ENCODE measurements around the gene RND1.

The RND1 gene

DNA sequence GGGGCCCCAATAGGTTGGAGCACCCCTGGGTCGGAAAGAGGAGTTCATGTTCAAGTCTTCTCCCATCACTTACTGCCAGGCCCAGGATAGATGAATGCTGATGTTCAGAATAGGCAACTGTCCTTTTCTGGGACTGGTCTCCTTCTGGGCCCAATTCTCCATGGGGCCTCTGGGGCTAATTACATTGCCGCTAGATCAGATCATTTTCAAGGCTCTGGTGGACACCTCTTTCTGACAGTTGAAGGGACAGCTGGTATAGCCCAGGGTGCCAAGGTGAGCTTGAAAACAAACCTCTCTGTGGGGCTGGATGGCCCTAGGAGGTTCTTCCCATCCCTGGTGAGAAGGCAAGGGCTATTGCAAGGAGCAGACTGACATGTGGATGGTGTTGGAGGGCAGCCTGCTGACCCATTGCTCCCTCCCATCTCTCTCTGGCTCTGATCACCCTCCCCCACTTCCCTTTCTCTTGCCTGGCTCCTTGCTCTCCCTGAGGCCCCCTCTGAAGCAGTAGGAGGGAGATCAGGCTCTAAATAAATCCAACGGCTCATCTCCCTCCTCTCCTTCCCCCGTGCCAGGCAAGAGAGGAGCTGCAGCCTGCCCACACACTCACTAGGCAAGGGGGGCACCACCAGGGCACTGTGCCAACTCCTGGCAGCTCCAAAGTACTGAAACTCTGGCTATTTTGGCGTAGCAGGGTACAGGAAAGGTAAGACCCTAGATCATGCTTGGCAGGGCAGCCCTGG is 45.5 kb downstream of the RND1 start:
- DNase-seq (ENCODE audit: low read depth) = no peak
- H3K4me3 ChIP-seq (ENCODE audit: low read length) = no peak overlapping the region
- TF ChIP-seq, protein P1, sequence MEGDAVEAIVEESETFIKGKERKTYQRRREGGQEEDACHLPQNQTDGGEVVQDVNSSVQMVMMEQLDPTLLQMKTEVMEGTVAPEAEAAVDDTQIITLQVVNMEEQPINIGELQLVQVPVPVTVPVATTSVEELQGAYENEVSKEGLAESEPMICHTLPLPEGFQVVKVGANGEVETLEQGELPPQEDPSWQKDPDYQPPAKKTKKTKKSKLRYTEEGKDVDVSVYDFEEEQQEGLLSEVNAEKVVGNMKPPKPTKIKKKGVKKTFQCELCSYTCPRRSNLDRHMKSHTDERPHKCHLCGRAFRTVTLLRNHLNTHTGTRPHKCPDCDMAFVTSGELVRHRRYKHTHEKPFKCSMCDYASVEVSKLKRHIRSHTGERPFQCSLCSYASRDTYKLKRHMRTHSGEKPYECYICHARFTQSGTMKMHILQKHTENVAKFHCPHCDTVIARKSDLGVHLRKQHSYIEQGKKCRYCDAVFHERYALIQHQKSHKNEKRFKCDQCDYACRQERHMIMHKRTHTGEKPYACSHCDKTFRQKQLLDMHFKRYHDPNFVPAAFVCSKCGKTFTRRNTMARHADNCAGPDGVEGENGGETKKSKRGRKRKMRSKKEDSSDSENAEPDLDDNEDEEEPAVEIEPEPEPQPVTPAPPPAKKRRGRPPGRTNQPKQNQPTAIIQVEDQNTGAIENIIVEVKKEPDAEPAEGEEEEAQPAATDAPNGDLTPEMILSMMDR (conservative IDR thresholded peaks at IDR 0.05; ENCODE audit: low read length) = no peak

DNA sequence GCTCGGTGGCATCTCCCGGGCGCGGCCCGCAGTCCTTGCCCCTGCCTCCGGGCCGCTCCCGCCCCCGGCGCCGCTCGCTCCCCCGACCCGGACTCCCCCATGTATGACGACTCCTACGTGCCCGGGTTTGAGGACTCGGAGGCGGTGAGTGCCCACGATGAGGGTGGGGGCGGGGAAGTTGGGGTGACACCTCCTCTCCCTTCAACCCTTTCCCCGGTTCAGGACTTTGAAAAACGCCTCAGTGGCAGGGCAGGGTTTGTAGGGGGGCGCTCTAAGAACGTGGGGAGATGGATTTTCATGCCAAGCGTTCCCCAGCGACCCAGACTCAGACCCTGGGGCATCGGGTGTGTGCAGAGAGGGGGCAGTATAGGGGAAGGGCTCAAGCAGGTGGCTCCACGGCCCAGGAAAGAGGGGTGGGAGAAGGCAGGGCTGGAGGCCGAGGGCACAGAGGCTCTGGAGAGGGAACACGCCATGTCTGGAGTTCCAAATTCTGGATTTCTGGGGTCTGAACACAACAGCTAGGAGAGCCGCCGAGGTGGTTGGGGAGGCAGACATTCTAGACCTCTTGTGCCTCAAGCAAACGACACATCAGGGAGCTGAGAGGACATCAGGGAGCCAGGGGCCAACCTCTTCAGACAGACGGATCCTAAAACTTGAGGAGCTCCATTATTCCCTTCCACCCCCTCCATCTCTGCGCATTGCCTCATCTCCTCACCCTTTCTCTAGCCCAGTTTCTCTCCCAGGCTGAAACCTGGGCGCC is 46.7 kb downstream of the RND1 start:
- peak overlapping the region; percentile 76 for H3K4me3 ChIP-seq (ENCODE audit: low read length)
- DNase-seq (ENCODE audit: low read depth) = no peak
- TF ChIP-seq, protein P1 (conservative IDR thresholded peaks at IDR 0.05; ENCODE audit: low read length) = peak; percentile 10; the same call in 1 of the 2 replicates

DNA sequence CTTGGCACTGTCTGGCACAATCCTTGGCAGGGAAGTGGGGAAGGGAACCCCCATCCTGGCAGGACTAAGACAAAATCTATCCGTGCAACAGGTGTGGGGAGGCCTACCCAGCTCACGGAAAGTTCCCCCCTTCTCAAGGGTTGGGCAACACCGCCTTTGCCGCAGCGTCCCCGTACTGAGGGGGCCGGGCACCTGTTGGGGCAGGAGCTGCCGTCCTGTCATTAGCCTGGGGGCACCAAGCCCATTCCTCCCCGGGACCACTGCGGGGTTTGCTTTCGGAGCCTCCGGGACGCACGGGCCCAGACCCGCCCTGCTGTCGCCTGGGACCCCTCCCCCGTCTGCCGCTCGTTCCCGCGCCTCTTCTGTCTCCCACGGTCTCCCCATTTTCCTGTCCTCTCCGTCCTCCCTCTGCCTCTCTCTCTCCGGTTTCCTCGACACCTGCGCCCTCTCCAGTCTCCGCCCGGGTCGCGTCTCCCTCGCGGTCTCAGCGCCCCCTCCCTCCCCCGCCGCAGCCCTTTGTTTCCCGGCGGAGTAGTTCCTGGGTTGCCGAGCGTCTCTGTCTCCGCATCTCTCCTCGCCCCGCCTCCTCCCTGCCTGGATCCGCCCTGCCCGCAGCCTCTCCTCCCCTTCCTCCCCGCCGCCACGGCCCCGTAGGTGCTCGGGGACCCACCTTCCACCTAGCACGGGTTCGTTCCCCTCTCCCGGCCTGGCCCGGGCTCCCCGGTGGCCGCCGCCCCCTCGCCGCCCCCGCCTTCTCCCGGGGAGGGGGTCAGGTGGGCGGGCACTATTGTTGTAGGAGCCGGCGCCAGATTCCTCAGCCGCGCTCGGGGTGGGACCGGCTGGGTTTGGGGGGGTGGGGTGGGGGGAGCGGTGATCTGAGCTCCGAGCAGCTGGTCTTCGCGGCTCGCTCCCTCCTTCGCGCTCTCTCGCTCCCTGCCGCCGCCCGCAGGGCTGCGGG is 47.5 kb downstream of the RND1 start, which contains the start of gene CACNB3:
Gene CACNB3, plus strand, starts transcription at position 624 of the 958 bp plus-strand sequence. CDS start 434 bp downstream, outside the sequence.
- H3K4me3 ChIP-seq (ENCODE audit: low read length) = peak within 1 kb of the TSS; percentile 76
- DNase-seq (ENCODE audit: low read depth) = peak; percentile 32
- TF ChIP-seq, protein P1 (conservative IDR thresholded peaks at IDR 0.05; ENCODE audit: low read length) = no peak

DNA sequence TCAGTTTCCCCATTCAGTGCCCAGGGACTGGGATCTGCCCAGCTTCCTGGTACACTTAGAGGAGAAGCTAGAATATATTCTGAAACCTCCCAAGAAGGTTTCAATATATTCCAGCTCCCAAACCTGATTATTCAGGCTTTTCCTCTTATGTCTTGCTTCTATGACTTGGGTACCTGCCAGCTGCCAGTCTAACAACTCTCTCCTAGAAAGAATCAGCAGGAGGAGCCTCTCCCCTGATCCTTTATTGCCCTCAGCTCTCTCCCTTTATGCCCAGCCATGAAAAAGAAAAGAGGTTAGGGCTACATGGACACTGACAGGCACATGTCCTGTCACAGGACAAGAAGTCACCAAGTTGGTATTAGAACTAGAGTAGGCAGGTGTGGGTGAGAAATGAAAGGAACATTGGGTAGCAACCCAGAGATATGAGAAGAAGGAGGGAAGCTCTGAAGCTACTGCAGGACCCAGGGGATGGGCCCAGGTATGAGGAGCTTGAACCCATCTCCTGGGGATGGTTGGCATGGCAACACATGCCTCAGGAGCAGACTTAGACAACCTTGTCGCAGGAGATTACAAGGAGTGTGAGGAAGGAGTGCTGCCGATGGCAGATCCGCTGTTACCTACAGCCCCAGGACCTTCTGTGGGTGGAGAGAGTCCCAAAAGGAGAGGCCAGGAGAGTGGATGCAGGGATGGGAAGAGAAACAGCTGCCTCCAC is 49.4 kb downstream of the RND1 start:
- peak overlapping the region; percentile 91 for H3K4me3 ChIP-seq (ENCODE audit: low read length)
- TF ChIP-seq, protein P1 (conservative IDR thresholded peaks at IDR 0.05; ENCODE audit: low read length) = no peak
- no peak for DNase-seq (ENCODE audit: low read depth)

DNA sequence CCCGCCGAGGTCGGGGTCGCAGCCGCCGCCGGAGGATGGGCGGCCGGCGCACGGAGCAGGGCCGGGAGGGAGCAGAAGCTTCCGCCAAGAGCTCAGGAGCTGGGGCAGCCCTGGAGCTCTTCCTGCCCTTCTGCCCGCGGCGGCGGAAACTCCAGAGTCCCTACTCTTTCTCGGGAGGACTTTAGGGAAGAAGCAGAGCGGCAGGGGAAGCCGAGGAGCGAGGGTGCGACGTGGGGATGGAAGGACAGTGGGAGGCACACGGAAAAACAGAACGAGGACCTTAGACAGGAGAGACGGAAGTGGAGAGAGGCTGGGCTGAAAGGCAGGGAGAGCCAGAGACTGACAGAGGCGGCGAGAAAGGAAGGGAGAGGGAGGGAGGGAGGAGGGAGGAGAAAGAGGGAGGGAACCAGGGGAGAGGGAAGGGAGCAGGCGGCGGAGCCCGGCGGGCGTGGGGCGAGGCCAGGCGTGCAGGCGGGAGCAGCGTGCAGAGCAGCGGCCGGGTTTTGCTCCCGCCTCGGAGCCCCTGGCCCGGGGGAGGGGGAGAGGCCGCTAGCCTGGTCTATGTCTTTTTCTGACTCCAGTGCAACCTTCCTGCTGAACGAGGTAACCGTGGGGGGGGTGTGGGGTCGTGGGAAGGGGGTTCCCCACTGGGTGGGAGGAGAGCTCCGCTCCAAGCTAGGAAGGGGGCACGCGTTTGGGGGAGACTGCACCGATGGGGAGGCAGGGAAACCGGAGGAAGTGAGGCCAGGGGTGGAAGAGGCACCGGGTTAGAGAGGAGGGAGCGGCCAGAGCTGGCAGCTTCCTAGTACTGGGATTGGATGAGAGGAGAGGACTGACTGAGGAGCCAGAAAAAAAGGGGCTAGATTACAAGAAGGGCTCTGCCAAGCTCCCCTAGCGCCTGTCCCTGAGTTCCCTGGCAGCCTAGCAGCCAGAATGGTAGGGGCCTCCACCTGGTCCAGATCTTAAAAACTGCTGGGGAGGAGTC is 50.3 kb downstream of the RND1 start:
- DNase-seq (ENCODE audit: low read depth) = peak; percentile 77
- TF ChIP-seq, protein P1 (conservative IDR thresholded peaks at IDR 0.05; ENCODE audit: low read length) = no peak

More for the DNA sequence above, 50.3 kb downstream of the RND1 start:
- H3K4me3 ChIP-seq (ENCODE audit: low read length) = peak overlapping the region; percentile 91
